PC-9 (cell line): Measurements from ENCODE around the gene LRRK1.

Experiments
- EZH2 ChIP-seq: fragments of 200-600 bp; sonication (generic); IDR thresholded peaks from 2 replicates; pipeline ENCODE4 v1.8.0; 2017; ENCODE audit warnings: antibody characterized with exemption, low read depth
- TF ChIP-seq, protein P1 (sequence below): fragments of 200-600 bp; sonication (generic); conservative IDR thresholded peaks from 2 replicates; pipeline ENCODE4 v1.6.1; 2017; ENCODE audit warnings: mixed run types, antibody characterized with exemption, mild to moderate bottlenecking, moderate library complexity

DNA sequence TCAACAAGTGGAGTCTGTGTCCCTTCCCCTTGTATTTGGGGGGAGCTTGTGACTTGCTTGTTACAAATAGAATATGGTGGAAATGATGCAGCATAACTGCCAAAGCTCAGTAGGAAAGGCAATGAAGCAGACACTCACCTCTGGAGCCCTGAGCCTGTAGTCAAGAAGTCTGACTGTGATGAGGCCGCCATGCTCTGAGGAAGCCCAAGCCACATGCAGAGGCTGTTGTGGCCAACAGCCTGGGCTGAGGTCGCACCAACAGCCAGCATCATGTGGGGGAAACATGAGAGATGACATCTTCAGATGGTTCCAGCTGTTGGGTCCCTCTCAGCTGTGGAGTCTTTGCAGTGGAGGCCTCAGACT, 171.3 kb downstream of the LRRK1 start:
- TF ChIP-seq, protein P1, sequence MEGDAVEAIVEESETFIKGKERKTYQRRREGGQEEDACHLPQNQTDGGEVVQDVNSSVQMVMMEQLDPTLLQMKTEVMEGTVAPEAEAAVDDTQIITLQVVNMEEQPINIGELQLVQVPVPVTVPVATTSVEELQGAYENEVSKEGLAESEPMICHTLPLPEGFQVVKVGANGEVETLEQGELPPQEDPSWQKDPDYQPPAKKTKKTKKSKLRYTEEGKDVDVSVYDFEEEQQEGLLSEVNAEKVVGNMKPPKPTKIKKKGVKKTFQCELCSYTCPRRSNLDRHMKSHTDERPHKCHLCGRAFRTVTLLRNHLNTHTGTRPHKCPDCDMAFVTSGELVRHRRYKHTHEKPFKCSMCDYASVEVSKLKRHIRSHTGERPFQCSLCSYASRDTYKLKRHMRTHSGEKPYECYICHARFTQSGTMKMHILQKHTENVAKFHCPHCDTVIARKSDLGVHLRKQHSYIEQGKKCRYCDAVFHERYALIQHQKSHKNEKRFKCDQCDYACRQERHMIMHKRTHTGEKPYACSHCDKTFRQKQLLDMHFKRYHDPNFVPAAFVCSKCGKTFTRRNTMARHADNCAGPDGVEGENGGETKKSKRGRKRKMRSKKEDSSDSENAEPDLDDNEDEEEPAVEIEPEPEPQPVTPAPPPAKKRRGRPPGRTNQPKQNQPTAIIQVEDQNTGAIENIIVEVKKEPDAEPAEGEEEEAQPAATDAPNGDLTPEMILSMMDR, result no peak
- TF ChIP-seq EZH2, result no peak
